ENCODE measurements around the gene C14orf119.

DNA sequence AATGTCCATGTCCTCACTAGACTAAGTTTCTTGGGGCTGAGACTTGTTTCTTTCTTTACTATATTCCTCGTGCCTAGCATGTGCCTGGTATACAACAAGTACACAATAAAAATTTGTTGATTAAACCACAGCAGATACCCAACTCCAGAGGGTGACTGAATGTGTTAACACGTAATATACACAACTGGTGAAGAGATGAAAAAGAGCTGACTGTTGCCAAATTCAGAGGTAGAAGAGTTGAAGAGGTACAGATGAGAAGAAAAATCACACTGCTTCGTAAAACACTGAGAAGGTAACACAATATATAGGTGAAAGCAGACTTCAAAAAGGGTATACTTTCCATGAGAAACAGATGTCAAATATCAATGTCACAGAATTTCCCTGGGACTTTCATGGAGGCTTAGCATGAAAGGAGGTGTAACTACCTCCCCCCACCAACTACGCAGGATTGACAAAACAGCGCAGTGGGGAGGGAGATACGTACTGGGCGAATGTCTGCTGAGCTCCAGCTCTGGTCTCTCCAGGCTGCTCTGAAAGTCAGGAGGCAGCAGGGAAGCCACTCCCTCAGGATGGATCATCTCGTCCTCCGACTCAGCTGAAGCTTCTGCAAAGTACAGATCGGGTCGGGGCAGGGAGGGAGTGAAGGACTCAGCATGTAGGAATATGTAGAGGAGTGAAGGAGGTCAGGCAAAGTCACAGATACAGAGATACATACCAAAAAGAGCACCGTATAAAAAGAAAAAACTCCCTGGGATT lies 5.6 kb upstream of the C14orf119 start:
- TF ChIP-seq CTCF (IDR thresholded peaks at IDR 0.05) (no peak), POLR2A (IDR thresholded peaks at IDR 0.05) (no peak)

Data from stomach (tissue), 4 donors.